GM18526 (cell line): ENCODE measurements around the gene POMT1.
A peak's percentile ranks its signal among the peaks of the same experiment; 100 is the strongest.

Source experiments
- POLR2A ChIP-seq: IDR thresholded peaks from 3 replicates; pipeline ENCODE4 v1.6.1; 2011; ENCODE audit not compliant: insufficient read length; ENCODE audit errors: extremely low read depth

Gene POMT1

DNA sequence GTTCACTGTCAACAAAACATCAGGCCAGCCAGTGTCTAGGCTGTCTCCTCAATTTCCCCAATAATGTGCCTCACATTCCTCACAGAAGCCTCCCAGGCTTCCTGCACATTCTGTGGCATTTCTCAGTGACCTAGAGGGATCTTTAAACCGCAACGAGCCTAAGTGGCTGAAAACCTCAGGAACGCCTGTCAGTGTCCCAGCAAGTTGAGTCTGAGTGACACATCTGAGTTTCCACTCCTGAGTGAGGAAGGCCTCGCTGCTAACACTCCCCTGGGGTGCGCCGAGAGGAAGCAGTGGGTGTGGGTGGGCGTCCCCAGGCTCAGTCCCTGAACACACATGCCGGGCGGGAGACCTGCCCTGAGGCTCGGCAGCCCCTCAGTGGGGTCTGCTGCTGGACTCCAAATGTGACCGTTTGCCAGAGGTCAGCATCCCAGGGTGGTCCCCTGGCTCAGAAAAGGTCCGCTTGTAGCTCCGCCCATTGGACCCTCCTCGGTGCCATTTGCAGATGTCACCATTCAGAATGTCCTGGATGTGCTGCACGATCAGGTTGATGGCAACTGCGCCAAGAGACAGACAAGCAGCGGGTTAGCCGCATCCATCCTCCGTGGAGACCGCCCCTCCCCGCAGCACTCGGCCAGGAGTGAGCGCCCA, 22.1 kb downstream of the POMT1 start:
- no peak for TF ChIP-seq POLR2A

DNA sequence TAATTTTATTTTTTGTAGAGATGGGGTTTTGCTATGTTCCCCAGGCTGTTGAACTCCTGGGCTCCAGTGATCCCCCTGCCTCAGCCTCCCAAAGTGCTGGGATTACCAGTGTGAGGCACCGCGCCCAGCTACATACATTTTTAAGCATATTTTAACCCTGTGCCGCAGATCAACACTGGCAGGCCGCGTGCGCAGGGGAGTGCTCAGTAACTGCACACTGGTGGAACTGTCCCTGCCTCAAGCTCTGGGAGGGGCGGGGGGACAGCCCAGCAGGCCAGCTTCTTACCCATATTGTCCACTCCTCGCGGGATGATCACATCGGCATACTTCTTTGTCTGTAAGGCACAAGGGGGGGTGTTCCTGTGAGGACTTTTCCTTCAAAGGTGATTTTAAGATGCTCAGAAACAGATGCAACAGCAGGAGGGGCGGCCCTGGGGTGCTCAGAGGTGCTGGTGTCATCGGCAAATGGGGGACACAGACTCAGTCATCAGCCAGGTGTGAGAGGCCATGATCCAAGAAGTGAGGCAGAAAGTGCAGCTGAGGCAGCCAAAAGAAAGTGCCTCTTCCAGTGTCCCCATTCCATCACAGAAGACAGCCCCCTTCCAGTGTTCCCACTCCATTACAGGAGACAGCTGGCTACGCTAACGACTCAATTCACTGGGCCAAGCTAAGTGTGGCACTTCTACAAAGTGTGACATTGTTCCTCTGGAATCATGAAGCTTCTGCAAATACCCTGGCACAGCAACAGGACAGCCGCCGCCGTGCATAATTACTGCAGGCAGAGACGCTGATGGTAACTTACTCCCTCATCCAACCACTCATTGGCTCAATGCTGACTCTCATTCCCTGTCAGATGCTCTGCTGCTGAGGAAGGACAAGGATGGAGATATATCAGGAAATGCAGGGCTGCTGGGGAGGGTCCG, 23.2 kb downstream of the POMT1 start:
- no peak for TF ChIP-seq POLR2A

DNA sequence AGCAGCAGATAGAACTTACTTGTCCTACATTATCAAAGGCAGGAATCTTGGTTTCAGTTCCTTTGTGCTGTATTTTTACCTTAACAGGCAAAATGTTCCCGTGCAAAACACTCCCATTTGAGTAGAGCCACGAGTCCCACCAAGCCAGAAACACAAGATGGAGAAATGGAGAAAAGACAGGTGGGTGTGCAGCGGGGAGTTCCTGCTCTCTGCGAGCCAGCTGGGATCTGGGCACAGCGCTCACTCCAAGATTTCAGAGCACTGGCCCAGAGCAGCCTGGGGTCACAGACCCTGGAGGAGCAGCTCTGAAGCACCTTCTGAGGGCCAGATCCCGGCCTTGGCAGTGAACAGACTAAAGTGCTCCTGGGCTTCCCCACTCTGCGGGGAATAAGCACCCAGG, 25.5 kb downstream of the POMT1 start:
- TF ChIP-seq POLR2A, result no peak

DNA sequence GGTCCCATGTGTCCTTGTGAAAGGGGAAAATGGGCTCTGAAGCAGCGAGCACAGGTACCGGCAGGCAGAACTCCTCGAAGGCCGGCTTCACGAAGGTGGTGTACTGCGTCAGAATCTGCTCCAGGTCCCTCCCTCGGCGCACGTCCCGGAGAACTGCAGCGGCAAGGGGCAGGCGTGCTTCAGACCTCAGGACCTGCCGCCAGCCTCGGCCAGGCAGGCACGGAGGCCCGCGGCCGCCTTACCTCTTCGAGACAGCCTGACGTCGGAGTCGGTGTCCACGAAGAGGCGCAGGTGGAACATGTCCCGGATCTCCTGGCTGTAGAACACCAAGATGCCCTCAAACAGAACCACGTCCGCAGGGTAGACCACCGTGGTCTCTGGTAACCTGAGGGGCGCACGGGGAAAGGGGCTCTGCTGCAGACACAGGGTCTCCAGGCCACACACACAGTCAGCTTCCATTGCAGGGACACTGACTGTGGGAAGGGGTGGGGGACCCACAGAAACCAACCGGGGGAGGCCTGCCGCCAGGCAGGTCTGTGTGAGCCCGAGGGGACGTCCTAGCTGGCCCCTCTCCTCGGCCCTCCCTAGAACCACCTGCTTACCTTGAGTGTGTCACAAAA, 26.3 kb downstream of the POMT1 start:
- no peak for TF ChIP-seq POLR2A

DNA sequence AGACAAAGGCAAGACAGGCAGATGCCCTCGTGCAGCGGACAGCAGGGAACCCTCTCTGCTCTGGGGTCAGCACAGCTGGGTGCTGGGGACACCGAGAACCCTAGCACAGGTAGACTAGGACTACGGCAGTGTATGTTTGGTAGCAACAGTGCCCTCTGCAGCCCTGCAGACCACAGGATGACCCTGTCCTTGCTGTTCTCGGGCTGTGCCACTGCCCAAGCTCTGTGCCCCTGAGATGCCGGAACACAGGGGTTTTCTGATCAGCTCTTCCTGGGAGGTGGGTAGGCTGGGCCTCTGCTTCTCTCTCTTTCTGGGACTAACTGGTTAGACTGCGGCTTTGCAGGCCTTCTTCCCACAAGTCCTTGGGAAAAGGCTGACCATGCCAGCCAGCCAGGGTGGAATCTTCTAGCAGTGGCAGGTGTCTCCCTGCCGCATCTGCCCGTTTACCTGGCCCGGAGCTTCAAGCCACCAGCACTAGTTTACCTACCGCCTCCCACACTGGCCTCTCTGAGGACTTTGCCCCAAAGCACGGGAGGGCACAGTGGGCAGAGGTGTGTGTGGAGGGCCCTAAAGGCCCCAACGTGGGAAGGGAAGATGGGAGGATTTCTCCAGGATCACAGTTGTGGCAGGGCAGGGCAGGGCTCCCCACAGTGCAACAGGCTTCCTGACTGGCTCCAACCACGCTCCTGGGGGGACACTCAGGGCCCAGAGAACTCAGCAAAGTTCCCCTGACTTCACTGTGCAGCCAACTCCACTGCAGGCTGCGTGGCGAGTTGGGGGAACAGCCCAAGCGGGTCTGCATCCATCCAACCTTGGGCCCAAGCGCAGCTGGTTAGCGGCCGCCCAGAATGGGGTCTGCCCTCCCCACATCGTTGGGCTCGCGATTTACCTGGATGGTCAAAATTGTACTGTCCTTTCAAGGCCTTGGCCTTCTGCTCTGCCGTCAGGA, 27.2 kb downstream of the POMT1 start:
- TF ChIP-seq POLR2A, result no peak

DNA sequence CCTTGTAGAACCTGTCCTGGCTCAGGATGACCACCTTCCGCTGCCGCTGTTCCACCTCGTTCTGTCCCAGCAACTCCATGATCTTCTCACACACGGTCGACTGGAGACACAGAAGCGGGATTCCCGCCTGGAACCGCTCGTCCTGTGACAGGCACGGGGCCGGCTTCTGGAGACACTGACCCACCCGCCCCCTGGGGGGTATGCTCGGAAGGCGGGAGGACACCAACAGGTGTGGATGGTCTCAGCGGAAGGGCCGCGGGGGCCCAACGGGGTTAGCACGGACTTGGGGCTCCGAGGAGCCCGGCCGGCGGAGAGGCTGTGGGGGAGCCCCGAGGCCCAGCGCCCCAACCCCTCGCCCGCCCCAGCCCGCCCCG, 27.8 kb downstream of the POMT1 start:
- TF ChIP-seq POLR2A, result no peak

DNA sequence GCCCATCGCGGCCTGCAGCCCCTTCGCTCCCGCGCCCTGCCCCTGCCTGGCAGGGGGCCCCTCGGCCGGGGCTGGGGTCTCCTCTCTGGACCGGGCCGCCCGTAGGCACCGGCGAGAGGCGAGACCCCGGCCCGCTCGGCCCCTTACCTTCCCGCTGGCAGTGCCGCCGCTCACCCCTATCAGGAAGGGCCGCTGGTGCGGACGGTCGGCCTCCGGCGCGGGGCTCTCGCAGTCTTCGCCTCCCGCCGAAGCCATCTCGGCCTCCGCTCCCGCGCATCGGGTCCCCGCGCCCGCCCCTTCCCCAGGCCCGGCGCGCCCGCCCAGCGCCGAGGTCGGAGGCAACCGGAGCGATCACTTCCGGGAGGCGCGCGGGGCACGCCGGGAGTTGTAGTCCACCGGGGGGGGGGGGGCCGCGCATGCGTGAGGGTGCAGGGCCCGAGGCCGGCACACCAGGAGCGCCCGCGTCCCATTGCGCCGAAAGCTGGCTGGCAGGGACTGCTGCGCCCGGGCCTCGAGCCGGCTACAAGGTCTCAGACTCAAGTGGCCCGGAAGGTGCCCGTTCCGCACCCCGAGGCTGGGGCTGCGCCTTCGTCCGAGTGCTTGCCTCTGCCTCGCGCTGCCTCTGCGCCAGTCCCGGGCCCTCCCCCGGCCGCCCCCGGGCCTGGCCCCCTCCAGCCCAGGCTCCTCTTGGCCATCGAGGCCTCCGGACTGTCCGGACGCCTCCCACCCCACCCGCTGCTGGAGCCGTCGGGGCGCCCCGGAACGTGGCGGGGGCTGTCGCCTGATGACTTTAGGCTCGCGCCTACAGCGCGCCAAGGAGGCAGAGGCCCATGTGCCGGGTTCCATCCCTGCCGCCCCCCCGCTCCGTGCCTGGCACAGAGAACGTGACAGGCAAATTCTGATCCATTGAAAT, 28.5 kb downstream of the POMT1 start, which contains the start of gene UCK1:
TSS of gene UCK1 (minus strand) at position 344 of the 913 bp plus-strand sequence. CDS start at position 255, 89 bp downstream.
- TF ChIP-seq POLR2A, result peak; percentile 56

DNA sequence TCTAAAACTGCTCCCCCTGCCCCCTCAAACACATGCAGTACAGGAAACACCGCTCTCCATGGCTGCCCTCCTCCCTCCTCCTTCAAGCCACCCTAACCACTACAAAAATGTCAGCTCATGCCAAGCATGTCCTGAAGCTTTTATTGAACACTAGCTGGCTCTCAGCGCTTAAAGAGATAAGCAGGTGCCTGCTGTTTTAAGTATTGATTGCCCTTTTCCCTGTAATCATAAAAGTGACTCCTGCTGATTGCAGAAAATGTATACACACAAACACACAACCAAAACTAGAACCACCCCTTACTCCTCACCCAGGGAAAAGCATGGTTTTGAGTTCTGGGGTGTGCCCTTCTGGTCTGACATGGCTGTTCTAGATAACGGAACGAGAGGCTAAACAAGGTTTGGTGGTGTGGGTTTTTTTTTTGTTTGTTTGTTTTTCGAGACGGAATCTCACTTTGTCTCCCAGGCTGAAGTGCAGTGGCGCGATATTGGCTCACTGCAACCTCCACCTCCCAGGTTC, 32.1 kb downstream of the POMT1 start:
- no peak for TF ChIP-seq POLR2A

DNA sequence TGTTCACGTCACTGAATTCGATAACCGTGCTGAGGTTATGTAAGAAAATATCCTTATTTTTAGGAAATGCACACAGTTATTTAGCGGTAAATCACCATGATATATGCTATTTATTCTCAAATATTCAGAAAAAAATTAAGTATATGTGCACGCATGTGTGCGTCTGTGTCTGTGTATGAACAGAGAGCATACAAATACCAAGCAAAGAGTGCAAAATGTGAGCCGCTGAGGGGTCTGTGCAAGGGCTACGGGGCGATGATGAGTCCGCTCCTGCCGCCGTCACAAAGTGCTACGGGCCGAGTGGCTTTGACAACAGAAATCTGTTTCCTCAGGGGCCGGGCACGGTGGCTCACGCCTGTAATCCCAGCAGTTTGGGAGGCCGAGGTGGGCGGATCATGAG, 35.2 kb downstream of the POMT1 start:
- no peak for TF ChIP-seq POLR2A

DNA sequence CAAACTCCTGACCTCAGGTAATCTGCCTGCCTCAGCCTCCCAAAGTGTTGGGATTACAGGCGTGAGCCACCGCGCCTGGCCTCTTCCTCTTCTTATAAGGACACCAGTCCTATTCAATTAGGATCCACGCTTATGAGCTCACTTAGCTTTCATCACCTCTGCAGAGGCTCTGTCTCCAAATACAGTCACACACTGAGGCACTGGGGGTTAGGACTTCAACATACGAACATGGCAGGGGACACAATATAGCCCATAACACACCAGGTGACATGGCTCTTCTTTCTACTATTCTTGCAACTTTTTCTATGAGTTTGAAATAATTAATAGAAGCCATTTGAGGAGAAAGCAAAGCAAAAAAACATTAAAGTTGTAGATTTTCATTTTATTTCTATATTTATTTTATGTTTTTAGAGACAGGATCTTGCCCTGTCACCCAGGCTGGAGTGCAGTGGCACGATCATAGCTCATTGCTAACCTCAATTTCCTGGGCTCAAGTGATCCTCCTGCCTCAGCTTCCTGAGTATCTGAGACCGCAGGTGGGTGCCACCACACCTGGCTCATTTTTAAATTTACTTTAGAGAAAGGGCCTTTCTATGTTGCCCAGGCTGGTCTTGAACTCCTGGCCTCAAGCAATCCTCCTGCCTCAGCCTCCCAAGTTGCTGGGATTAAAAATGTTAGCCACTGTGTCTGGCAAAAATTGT, 36.7 kb downstream of the POMT1 start:
- no peak for TF ChIP-seq POLR2A

DNA sequence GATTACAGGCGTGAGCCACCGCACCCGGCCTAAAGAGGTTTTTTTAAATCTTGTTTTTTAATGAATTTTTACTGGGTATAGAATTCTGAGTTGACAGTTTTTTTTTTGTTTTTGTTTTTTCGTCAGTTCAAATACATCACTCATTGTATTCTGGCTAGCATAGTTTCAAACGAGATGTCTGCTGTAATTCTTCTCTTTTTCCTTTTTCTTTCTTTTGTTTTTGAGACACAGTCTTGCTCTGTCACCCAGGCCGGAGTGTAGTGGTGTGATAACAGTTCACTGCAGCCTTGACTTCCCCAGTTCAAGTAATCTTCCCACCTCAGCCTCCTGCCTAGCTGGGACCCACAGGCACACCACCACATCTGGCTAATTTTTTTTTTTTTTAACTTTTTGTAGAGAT, 40.4 kb downstream of the POMT1 start:
- no peak for TF ChIP-seq POLR2A

DNA sequence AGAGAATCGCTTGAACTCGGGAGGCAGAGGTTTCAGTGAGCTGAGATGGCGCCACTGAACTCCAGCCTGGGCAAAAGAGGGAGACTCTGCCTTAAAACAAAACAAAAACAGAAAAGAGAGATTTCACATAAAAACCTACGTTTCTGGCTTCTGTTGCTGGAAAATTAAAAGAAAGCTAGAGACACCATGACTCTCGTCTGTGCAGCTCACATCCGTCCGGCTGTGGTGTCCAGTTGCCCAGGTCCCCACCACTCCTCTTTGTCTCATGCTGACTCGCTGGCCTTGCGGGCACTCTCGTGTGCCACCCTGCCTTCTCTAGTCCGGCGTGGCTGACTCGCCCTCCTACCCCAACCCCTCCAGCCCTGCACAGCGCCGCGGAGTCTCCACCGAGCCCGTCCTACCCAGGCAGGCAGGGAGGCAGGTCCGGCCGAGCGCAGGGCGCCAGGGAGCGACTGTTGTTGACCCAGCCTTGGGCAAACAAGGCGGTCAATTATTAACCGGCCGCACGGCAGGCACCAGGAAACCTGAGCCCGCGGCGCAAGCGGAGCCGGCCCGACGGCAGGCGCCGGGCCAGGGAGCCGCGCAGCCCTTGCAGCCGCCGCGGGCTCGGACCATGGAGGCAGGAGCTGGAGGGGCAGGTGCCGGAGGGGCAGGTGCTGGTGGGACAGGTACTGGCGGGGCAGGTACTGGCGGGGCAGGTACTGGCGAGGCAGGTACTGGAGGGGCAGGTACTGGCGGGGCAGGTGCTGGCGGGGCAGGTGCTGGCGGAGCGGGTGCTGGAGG, 42.5 kb downstream of the POMT1 start, which contains the start of gene PRRT1B:
TSS of gene PRRT1B (plus strand) at position 521 of the 783 bp plus-strand sequence. CDS start at position 614, 93 bp downstream.
- TF ChIP-seq POLR2A, result no peak
